NK-92 (cell line): ENCODE data around the gene PLEKHA7.

ENCODE experiments used
- DNase-seq: peaks from one replicate; lab custom pipeline; 2025; ENCODE audit not compliant: unreplicated experiment; lab: John Stamatoyannopoulos, UW

PLEKHA7 gene

DNA sequence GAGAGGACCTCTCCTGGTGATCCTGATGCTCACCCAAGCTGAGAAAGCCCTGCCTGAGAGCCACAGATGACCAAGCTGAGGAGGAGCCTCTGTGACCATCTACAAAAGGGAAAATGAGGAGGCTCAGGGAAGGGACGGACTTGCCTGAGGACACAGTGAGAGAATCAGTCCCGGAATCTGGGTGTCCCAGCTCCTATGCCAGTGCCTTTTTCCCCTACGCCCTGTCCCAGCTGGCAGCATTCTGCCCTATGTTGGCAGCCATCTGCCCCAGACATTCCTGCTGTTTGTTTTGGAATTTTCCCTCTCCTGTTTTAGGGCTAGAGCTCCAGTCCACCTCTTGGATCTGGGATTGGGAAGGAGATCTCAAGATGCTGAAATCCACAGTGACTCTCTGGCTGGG, 221.2 kb downstream of the PLEKHA7 start:
- no peak for DNase-seq

- DNase-seq, result no peak
Measured at GRCh38 chr11:16792426-16792825, 221.8 kb downstream of the PLEKHA7 start.

DNA sequence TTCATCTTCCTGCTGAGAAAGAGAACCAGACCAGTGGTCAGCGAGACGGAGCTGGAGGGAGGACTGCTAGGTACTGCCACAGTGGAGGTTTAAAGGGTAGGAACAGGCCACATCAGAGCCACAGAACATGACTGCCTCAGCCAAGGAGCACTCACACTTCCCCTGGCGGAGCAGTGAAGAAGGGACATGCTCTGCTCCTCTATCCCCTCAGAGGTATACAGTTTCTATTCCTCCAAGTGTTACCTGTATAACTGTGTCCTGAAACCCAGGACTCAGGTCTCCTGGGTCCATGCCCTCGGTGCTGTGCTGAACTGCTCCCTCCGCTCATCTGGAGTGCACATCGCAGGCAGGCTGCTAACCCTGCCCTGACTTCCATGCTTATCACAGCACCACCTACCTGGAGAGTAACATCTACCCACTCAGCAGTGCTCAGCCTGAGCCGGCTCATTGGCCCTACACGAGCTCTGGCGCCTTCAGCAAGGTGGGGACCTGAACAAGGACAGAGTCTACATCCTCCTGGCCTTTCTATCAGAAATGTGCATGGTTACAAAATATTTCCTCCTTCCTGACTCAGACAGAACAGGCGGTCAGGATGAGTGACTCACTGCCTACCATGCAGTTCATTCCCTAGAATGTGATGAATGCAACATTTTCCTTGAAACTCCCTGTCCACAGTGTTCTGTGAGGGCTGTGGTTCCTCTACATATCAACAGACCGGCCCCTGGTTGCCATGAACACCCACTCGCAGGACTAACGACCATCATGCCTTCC, 222.8 kb downstream of the PLEKHA7 start:
- no peak for DNase-seq

- DNase-seq, result no peak
Measured at GRCh38 chr11:16790486-16791190, 223.6 kb downstream of the PLEKHA7 start.

GRCh38 chr11:16789560-16790485, 224.4 kb downstream of the PLEKHA7 start:
- no peak for DNase-seq

DNA sequence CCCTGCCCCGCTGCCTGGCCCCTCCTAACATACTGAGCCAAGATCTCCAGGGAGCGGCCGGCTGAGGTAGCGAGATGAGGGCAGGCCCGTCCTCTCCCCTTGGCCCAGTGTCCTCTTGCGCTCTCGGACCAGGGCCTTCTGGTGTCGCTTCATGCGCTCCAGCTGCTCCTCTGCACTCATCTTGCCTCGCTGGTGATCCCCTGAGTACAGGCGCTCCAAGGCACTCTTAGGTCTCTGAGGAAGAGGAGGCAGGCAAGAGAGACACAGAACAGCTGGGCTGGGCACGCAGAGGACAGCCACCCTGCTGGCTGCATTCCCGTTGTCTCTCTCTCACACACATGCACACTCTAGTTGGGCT, 225.2 kb downstream of the PLEKHA7 start:
- DNase-seq, result no peak

DNA sequence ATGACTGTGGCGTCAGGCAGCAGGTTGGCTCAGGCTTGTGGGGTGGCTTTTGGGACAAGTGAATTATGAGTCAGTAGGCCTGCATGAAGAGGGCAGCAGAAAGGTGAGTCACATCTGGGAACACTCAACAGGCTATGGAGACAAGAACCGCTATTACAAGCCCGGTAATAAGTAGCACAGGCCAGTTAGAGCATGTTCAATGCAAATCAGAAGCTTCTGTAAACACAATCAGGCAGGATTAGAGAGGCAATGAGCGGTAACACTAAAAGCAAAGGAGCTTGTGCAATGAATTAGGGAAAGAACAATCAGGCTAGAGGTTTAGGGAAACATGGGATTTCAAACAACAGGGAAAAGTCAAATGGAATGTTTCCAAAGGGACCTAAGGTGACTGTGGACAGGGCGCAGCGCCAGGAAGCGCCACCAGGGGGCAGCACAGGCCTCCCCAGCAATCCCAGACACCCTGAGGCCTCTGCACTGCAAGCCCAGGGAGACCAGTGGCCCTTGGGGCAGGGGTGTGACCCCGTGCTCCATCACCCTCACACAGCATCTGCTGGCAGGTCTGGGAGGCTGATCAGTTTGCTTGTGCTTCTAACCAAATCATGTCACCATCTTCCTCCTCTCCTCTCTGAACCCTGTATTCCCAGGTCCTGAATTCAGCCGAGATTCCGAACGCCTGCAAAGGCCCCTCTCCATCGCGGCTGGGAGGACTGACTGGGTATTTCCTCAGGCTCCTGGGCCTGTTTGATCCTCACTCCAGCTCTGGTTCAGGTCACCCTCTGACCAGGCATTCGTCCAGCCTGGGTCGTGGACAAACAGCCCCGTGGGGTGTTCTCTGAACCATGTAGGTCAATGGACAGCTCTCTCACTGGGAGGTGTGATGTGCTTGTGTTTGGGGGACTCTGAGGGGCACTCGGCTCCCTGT, 225.8 kb downstream of the PLEKHA7 start:
- DNase-seq, result no peak

DNA sequence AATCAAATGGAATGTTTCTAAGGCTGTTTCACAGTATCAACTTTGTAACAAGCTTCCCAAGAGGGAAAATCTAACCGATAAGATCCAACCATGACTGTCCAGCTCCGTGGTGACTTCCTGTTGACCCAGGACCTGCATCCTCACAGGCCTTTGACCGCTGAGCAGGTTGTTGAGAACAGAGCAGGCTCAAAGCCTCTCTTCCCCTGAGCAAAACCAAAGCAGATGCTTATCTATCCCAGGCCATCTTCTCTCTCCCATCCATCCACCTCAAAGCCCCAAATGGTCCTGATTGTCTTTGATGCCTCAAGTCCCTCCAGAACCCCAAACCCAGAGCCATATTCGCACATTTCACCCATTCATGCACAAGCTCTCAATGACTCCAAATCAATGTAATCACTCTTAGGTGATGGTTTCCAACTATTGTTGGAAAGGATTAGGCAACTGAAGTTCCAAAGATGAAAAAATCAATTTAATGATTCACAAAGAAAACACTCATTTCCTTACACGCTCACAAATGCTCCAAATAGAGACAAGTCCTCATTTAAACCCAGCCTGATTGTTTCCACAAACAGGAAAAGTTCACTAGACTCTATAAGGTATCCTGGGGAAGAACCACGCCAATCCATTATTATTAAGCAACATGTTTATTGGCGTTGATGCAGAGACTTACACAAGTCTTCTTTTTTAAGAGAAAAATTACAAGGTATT, 227.0 kb downstream of the PLEKHA7 start:
- DNase-seq, result no peak

DNA sequence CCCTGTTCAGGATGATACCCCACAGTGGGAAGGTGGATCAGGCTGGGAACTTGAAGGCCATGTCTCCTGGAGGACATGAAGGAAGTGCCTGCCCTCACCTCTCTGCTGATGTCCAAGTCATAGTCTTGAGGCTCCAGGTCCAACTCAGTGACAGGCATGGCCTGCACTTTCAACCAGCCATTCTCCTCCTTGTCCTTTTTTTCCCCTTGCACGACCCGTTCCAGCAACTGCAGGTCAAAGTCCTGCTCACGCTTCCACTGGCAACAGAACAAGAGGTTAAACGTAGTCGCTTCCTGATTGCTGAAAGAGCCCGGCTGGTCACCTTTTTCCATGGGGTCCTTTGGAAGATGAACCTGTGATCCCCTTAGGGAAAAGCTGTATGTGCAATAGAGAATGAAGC, 228.1 kb downstream of the PLEKHA7 start:
- DNase-seq, result no peak

DNA sequence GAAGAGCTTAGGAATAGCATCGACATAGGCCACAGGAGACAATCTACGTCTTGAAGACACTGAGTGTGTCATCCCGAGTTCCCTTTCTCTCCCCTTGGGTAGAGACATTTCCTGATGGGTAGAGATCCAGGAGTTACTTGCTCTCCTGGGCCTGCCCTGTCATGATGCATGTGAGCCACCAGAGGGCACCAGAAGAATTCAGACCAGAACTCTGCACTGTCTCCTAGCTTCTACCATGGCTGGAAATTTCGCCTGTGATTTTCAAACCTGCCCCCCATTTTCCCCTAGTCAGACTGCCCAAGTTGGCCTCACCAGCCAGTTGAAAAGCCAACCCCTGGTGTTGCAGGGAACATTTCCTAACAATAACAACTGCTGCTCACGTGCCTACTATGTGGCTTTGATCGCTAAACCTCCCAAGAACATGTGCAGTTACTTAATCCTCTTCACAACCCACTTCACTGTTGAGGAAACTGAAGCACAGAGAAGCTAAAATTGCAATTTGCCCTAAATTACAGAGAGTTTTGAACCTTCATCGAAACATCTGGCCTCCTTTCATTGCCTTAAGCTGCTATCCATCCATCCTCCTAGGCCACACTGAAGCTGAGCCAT, 228.6 kb downstream of the PLEKHA7 start:
- DNase-seq, result no peak

DNA sequence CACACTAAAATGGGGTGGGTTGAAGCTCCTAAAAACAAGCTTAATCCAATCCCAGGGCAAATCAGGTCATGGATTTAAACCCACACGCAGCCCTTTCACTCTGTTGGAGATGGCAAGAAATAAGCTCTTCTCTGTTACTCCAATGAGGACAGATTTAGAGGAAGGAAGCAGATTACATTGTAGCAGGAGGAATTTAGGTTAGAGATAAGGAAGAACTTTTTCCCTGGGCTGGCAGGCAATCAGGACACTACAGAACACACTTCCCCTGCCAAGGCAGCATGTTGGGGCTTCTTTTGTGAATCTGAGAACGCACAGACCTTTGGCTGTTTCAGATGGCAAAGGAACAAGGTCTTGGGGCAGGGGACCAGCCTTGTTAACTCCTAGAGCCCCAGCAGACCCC, 229.5 kb downstream of the PLEKHA7 start:
- DNase-seq, result no peak

DNA sequence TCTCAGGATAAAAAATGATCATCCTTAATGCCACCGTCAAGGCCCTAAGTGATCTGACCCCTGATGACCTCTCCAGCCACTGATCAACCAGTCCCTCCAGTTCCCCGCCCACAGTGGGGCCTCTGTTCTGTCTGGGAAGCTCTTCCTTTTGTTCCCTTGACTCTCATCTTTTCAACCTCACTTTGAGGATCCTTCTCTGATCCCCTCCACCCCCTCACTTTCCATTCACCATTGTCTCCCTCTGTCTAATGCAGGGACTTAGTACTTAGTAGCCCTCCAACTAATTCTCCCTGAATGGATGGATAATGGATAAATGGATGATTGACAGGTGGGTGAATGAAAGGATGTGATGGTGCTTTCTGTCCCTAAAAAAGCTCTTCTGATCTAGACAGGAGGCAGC, 230.1 kb downstream of the PLEKHA7 start:
- DNase-seq, result no peak

DNA sequence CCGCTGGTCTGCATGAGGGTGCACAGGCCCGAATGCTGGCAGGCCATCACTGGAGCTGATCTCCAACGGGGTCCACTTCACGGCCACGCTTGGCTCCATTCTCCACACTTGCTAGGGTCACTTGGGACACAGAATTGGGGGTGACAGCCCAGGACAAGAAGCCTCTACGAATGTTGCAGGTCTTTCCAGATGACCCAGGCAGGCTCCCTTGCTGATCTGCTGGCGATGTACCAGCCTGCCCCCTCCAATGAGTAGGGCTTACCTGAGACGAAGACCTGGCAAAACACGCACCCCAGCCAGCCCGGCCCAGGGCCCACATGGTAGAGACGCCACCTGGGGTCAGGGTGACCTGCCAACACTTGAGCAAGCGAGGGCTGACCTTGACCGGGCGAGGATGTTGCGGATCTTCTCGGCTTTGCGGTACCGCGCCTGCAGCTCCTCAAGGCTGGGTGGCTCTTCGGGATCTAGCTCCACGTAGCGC, 230.9 kb downstream of the PLEKHA7 start:
- DNase-seq, result no peak

GRCh38 chr11:16781936-16782919, 232.0 kb downstream of the PLEKHA7 start:
- no peak for DNase-seq

DNA sequence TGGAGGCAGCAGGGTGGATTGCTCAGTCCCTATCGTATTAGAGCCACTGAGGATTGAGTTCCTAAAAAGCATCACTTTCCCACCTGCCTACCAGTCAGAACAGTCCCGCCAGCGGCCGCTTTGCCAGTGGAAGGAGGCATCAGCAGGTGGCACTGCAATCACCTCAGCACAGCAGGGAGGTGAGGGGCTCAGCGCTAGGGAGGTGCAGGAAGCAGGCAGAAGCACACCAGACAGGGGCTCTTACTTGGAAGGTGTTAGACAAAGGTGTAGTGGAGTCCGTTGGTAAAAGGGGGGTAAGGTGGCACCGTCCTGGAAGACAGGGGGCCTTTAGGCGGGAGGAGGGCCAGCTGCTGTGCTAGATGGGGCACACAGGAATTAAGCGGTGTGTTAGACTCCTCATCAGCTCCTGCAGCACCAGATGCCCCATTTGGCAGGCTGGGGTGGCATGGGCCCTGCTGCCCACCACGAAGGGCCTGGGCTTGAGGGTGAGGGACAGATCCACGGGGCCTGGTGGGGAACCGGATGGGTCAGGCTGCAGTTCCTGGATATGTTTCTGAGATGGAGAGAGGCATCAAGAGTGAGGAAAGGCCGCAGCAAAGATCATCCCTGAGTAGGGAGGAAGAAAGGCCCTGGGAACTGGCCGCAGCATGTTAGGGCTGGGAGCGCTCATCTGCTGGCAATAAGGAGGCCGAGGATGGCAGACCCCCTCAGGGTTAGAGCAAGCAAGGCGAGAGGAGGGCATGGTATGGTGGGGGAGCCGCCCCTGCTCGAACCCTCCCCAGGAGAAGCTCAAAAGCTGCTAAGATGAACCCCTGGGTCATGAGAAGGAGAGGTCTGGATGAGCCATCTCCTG, 233.3 kb downstream of the PLEKHA7 start:
- DNase-seq, result no peak

GRCh38 chr11:16780146-16780545, 234.1 kb downstream of the PLEKHA7 start:
- no peak for DNase-seq

DNA sequence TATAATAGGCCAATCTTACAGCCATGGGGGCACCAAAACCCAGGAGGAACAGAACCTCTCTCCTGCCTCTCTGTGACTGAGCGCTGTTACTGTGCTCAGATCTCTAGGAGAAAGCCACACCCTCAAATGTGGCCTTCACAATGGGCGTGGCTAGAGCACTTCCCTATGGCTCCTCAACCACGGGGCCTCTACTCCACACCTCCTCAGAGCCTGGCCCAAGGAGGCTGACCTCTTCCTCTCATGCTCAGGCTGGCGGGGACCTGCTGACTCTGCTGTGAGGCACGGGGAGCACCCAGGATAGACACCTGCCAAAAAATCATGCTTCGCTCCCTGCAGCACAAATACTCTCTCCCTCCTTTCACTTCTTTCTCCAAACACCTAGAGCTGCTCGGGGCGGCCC, 234.8 kb downstream of the PLEKHA7 start:
- DNase-seq, result no peak
